GM06990 (cell line): ENCODE data around the gene CCSER2.

ENCODE experiments used
- DNase-seq: peaks from one replicate; pipeline ENCODE4 v3.0.0-alpha.2; 2011; ENCODE audit not compliant: insufficient read length; ENCODE audit errors: extremely low read depth
- H3K27me3 ChIP-seq: replicated peaks from 2 replicates; pipeline ENCODE4 v1.6.0; 2011; ENCODE audit warnings: low read length; ENCODE audit not compliant: control insufficient read depth, insufficient read depth
- H3K36me3 ChIP-seq: 2 replicates; pipeline ENCODE4 v1.5.1; 2011; ENCODE audit warnings: low read length; ENCODE audit not compliant: control insufficient read depth, insufficient read depth
- H3K4me3 ChIP-seq: replicated peaks from 2 replicates; pipeline ENCODE4 v1.5.1; 2011; ENCODE audit warnings: low read depth, mild to moderate bottlenecking, control low read depth, low read length
- TF ChIP-seq, protein P1 (sequence below): IDR thresholded peaks from 2 replicates; pipeline ENCODE4 v1.5.1; 2011; ENCODE audit warnings: low read length, control low read depth, mild to moderate bottlenecking, inconsistent platforms; ENCODE audit not compliant: insufficient read depth, poor library complexity, severe bottlenecking

CCSER2 gene

DNA sequence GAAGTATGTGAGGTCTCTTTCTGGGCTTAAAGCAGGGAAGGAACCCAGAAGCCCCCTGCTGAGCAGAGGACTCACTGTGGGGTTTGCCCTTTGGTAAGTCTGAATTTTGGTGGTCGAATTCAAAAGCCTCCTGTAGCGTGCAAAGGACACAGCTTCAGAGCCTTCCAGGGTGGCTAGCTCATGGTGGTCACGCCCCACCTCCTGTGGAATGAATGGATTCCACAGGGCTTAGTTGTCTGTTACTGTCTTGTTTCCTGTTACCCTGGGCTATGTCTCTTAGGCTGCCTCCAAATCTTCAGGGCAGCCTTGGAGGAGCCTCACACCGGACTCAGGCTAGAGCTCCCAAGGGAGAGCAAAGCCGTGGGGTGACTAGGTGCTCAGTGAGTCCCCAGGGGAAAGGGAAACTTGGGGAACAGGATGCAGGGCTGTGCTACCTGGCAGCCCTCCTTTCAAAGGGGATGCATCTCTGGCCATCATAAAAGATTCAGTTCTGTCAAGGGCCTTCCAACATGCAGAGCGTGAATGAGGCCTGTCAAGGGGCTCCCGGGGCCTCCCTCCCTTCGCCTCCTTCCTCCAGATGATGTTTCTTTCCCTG is 211.7 kb downstream of the CCSER2 start:
- Histone ChIP-seq H3K4me3 (no peak overlapping the region), H3K36me3 (no peaks in the 10 kb centered on the region), H3K27me3 (peaks cover 1% of the 10 kb centered on the region; the same call in 1 of the 2 replicates)
- DNase-seq, result no peak
- TF ChIP-seq, protein P1, sequence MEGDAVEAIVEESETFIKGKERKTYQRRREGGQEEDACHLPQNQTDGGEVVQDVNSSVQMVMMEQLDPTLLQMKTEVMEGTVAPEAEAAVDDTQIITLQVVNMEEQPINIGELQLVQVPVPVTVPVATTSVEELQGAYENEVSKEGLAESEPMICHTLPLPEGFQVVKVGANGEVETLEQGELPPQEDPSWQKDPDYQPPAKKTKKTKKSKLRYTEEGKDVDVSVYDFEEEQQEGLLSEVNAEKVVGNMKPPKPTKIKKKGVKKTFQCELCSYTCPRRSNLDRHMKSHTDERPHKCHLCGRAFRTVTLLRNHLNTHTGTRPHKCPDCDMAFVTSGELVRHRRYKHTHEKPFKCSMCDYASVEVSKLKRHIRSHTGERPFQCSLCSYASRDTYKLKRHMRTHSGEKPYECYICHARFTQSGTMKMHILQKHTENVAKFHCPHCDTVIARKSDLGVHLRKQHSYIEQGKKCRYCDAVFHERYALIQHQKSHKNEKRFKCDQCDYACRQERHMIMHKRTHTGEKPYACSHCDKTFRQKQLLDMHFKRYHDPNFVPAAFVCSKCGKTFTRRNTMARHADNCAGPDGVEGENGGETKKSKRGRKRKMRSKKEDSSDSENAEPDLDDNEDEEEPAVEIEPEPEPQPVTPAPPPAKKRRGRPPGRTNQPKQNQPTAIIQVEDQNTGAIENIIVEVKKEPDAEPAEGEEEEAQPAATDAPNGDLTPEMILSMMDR, result no peak

DNA sequence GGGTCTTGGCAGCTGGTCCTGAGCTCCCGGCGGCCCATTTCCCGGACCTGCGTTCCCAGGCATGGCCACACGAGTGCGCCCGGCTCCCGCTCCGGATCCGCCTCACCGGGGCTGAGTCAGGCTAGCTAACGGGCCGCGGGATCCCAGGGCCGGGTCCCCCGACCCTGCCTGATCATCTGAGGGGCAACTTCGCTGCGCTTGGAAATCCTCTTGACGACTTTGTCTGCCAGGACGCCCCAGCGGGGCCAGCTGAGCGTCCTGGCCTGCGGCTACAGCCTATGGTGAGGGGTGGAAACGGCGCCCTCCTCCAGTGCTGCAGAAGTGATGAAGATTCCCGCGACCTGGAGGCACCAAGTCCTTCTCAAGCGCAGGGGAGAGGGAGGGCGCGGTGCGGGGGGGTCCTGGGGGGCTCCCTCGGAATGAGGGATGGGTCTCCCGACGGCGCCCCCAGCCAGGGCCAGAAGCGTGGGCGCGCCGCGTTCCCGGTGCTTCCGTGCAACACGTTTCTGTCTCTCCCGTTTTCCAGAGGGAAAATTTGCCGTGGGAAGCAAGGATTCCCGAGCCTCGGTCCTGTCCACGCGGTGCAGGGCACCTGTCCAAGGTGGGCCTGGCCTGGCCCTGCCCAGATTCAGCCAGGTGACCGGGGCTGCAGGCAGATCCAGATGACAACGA is 212.4 kb downstream of the CCSER2 start:
- peak; percentile 56 for DNase-seq
- TF ChIP-seq, protein P1, result peak; percentile 90
- H3K27me3 ChIP-seq, result peaks cover 1% of the 10 kb centered on the region; the same call in 1 of the 2 replicates

DNA sequence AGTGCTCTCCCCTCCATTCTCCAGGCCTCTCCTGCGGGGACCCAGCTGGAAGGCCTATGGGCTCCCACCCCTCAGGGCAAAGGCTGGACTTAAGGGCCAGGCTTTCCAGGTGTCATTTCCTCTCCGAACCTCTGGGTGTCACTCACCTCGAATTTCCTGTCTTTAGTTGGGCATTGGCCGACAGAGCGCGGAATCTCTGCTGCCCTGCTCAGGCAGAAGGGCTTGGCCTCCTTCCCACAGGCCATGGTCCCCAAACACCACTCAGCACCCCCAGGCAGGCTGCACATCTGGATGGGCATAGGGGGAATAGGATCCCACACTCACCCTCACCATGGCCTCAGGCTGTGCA is 212.9 kb downstream of the CCSER2 start:
- peaks cover 1% of the 10 kb centered on the region; the same call in 1 of the 2 replicates for H3K27me3 ChIP-seq
- DNase-seq, result no peak
- no peaks in the 10 kb centered on the region for H3K36me3 ChIP-seq
- TF ChIP-seq, protein P1, result peak; percentile 18
- no peak overlapping the region for H3K4me3 ChIP-seq

More for the DNA sequence above, 212.4 kb downstream of the CCSER2 start:
- H3K36me3 ChIP-seq, result no peaks in the 10 kb centered on the region
- H3K4me3 ChIP-seq, result no peak overlapping the region

DNA sequence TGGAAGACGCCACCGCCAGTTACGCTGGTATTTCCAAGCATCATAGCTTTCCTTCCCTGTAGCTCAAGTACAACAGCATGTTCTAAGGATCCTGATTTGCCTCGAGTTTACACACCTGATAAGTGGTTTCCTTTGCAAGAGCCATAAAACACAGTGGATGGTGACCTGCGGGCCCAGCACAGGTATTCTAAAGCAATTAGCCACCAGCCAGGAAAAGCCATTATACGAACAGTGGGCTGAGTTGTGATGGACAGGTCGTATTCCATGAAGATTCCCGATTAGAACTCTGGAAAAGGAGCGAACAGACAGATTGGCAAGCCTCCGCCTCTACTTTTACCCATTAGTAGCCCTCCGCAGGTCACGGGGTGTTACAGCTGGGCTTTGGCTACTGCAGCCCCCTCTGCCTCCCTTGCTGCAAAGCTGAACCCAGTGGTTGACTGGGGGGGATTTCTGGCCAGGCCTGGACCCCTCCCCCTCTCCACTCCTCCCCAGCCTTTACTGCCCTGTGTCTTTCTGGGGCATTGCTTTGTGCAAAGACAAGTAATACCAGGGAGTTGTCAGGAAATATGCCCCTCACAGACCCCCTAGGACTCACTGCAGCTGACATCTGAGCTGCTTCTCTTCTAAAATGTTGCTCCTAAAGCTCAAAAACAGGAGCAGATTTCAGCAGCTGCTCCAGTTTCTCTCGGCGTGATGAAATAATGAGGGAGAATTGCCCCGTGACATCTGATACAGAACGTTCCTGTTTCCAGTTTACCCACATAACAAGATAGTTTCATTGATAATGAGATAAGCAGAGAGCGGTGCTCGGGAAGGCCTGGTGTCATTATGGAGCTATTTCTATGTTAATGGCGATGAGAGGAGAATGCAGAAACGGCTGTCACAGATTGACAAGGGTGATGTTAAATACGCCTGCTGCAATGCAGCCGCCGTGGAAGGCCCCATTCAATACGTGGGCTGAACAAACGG is 214.4 kb downstream of the CCSER2 start:
- no peak overlapping the region for H3K4me3 ChIP-seq
- TF ChIP-seq, protein P1, result no peak
- H3K36me3 ChIP-seq, result no peaks in the 10 kb centered on the region
- no peak for DNase-seq
- H3K27me3 ChIP-seq, result peaks cover 1% of the 10 kb centered on the region; the same call in 1 of the 2 replicates

DNA sequence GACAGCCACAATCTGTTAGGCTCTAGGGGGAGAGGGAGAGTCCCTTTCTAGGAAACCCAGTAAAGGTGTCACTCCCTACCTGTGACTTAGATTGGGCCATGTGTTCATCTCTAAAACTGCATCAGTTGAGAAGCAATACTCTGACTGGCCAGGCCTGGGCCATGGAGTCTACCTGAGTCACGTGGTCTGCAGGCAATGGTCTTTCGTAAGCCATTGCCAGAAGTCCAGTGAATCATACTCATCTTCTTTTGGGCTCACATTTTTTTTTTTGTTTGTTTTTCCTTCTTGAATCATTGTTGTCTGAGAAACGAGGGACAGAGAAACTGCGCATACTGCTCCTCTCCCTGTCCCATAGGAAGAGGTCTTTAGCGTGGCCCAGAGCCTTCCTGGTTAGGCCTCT is 215.6 kb downstream of the CCSER2 start:
- no peak for DNase-seq
- H3K27me3 ChIP-seq, result peaks cover 1% of the 10 kb centered on the region; the same call in 1 of the 2 replicates
- no peak overlapping the region for H3K4me3 ChIP-seq
- TF ChIP-seq, protein P1, result no peak
- no peaks in the 10 kb centered on the region for H3K36me3 ChIP-seq
